Neural cell (in vitro differentiated cells): ENCODE results near the gene KLHDC8B.

Source experiments
- CTCF ChIP-seq: fragments of 450-650 bp; IDR thresholded peaks from 2 replicates; pipeline ENCODE4 v1.5.1; 2014; ENCODE audit warnings: antibody characterized with exemption, mild to moderate bottlenecking, moderate library complexity; ENCODE audit not compliant: poor library complexity, severe bottlenecking
- EP300 ChIP-seq: fragments of 450-650 bp; conservative IDR thresholded peaks from 2 replicates; pipeline ENCODE4 v1.6.1; 2014; ENCODE audit warnings: antibody characterized with exemption, mild to moderate bottlenecking, moderate library complexity; ENCODE audit not compliant: poor library complexity, severe bottlenecking
- EZH2 ChIP-seq: fragments of 200-600, 300-800 bp; shearing (Covaris generic), sonication (generic); IDR thresholded peaks from 2 replicates; pipeline ENCODE4 v1.6.1; 2014; ENCODE audit warnings: antibody characterized with exemption, low read length, borderline replicate concordance, mild to moderate bottlenecking; ENCODE audit not compliant: insufficient read depth, poor library complexity, severe bottlenecking
- REST ChIP-seq: IDR thresholded peaks from 2 replicates; pipeline ENCODE4 v1.6.1; 2012; ENCODE audit warnings: borderline replicate concordance

GRCh38 chr3:49180116-49180515 lies 8.7 kb downstream of the KLHDC8B start:
- no peak for TF ChIP-seq CTCF
- TF ChIP-seq EP300 = no peak
- TF ChIP-seq EZH2 = no peak
- no peak for TF ChIP-seq REST
